GM23338 (cell line): ENCODE data around the gene CPSF6. TPM values are rescaled to one million over a fixed set of nuclear protein-coding genes. Genes with fewer than 3 reads are reported as not detected.

Experiments used
- ATAC-seq: fragments of 200-7000 bp; cut with Tn5 transposase; 3 replicates; pipeline ENCODE4 v1.9.1; 2020
- DNase-seq: peaks from one replicate; pipeline ENCODE4 v3.0.0-alpha.2; 2015; ENCODE audit warnings: low spot score
- H2AFZ ChIP-seq: fragments of 200-600 bp; sonication (generic); 2 replicates; pipeline ENCODE4 v1.8.0; 2016; ENCODE audit warnings: antibody characterized with exemption, mild to moderate bottlenecking, moderate library complexity
- H3F3A ChIP-seq: fragments of 200-600 bp; sonication (generic); replicated peaks from 2 replicates; pipeline ENCODE4 v1.8.0; 2017; ENCODE audit warnings: antibody characterized with exemption, mixed run types, low read depth
- H3K27ac ChIP-seq: fragments of 200-600 bp; sonication (generic); 2 replicates; pipeline ENCODE4 v1.6.1; 2016; ENCODE audit warnings: low read depth
- H3K27me3 ChIP-seq: fragments of 200-600 bp; sonication (generic); 2 replicates; pipeline ENCODE4 v1.8.0; 2016; ENCODE audit warnings: mild to moderate bottlenecking, mixed run types, moderate library complexity; ENCODE audit not compliant: insufficient read depth
- H3K36me3 ChIP-seq: fragments of 200-600 bp; sonication (generic); 2 replicates; pipeline ENCODE4 v1.8.0; 2016; ENCODE audit warnings: mild to moderate bottlenecking; ENCODE audit not compliant: insufficient read depth
- H3K4me1 ChIP-seq: fragments of 200-600 bp; sonication (generic); 2 replicates; pipeline ENCODE4 v1.8.0; 2016; ENCODE audit warnings: mild to moderate bottlenecking, moderate library complexity; ENCODE audit not compliant: insufficient read depth
- H3K4me2 ChIP-seq: fragments of 200-600 bp; sonication (generic); 2 replicates; pipeline ENCODE4 v1.7.1; 2017; ENCODE audit warnings: mixed run types
- H3K4me3 ChIP-seq: fragments of 200-600 bp; sonication (generic); 2 replicates; pipeline ENCODE4 v1.6.1; 2016; ENCODE audit warnings: mixed run types
- H3K79me2 ChIP-seq: fragments of 200-600 bp; sonication (generic); replicated peaks from 2 replicates; pipeline ENCODE4 v1.8.0; 2017; ENCODE audit warnings: mild to moderate bottlenecking; ENCODE audit not compliant: insufficient read depth
- H3K9me2 ChIP-seq: fragments of 200-600 bp; sonication (generic); 2 replicates; pipeline ENCODE4 v1.8.0; 2017; ENCODE audit not compliant: insufficient read depth
- H4K20me1 ChIP-seq: fragments of 200-600 bp; sonication (generic); replicated peaks from 2 replicates; pipeline ENCODE4 v1.8.0; 2017; ENCODE audit warnings: mild to moderate bottlenecking; ENCODE audit not compliant: insufficient read depth
- H3K27ac Mint-ChIP-seq: 2 replicates; pipeline ENCODE4 v1.8.0; 2020; ENCODE audit warnings: inconsistent platforms, mild to moderate bottlenecking, moderate library complexity, mixed read lengths
- H3K27me3 Mint-ChIP-seq: 3 replicates; pipeline ENCODE4 v1.8.0; 2022; ENCODE audit warnings: low read depth, mild to moderate bottlenecking, moderate library complexity, mixed read lengths, inconsistent platforms; ENCODE audit not compliant: insufficient read depth, poor library complexity
- H3K36me3 Mint-ChIP-seq: 3 replicates; pipeline ENCODE4 v1.8.0; 2021; ENCODE audit warnings: low read depth, mild to moderate bottlenecking, inconsistent platforms, moderate library complexity, mixed read lengths
- H3K4me1 Mint-ChIP-seq: 3 replicates; pipeline ENCODE4 v1.8.0; 2020; ENCODE audit warnings: mild to moderate bottlenecking, inconsistent platforms, mixed read lengths
- H3K4me3 Mint-ChIP-seq: 3 replicates; pipeline ENCODE4 v1.8.0; 2021; ENCODE audit warnings: moderate library complexity, mild to moderate bottlenecking, inconsistent platforms, mixed read lengths
- H3K9me3 Mint-ChIP-seq: 3 replicates; pipeline ENCODE4 v1.8.0; 2020; ENCODE audit warnings: moderate library complexity, mild to moderate bottlenecking, inconsistent platforms, mixed read lengths
- CREB1 ChIP-seq: fragments of 250-450 bp; sonication (Bioruptor Pico); IDR thresholded peaks from 2 replicates; pipeline ENCODE4 v1.5.0; 2020; ENCODE audit warnings: low read depth, mild to moderate bottlenecking, moderate library complexity
- CTCF ChIP-seq, 2 experiments: fragments of 200-600 bp in 1 of 2; sonication (generic) in 1 of 2; conservative IDR thresholded peaks; 2 replicates each; pipeline versions ENCODE4 v1.5.1 to v1.6.1; 2016 to 2017; ENCODE audit warnings: antibody characterized with exemption in 2 of 2, low read depth in 2 of 2, mild to moderate bottlenecking in 2 of 2, moderate library complexity in 1 of 2
- ETS1 ChIP-seq: IDR thresholded peaks from 2 replicates; pipeline ENCODE4 v1.6.1; 2016; ENCODE audit warnings: antibody characterized with exemption
- EZH2 ChIP-seq: fragments of 200-600 bp; sonication (generic); IDR thresholded peaks from one replicate; pipeline ENCODE4 v1.8.0; 2017; ENCODE audit warnings: antibody characterized with exemption, mild to moderate bottlenecking, low read depth; ENCODE audit not compliant: unreplicated experiment
- EZH2phosphoT487 ChIP-seq: fragments of 200-600 bp; sonication (generic); IDR thresholded peaks from one replicate; pipeline ENCODE4 v1.8.1; 2018; ENCODE audit warnings: antibody characterized with exemption; ENCODE audit not compliant: unreplicated experiment
- JUNB ChIP-seq: IDR thresholded peaks from one replicate; pipeline ENCODE4 v1.6.1; 2016; ENCODE audit warnings: antibody characterized with exemption; ENCODE audit not compliant: unreplicated experiment
- NANOG ChIP-seq: IDR thresholded peaks from 2 replicates; pipeline ENCODE4 v1.6.1; 2016; ENCODE audit warnings: antibody characterized with exemption, borderline replicate concordance
- POLR2AphosphoS5 ChIP-seq: IDR thresholded peaks from 2 replicates; pipeline ENCODE4 v1.6.1; 2016; ENCODE audit warnings: antibody characterized with exemption, low read depth
- REST ChIP-seq: IDR thresholded peaks from one replicate; pipeline ENCODE4 v1.6.1; 2018; ENCODE audit warnings: antibody characterized with exemption; ENCODE audit not compliant: unreplicated experiment
- STAT1 ChIP-seq: IDR thresholded peaks from one replicate; pipeline ENCODE4 v1.6.1; 2016; ENCODE audit warnings: antibody characterized with exemption; ENCODE audit not compliant: unreplicated experiment
- ZNF114 ChIP-seq: fragments of 250-450 bp; sonication (Bioruptor Pico); IDR thresholded peaks from 2 replicates; pipeline ENCODE4 v1.5.0; 2020; ENCODE audit warnings: mild to moderate bottlenecking, moderate library complexity
- ZNF331 ChIP-seq: fragments of 250-450 bp; sonication (Bioruptor Pico); IDR thresholded peaks from 2 replicates; pipeline ENCODE4 v1.5.0; 2020; ENCODE audit warnings: low read depth, mild to moderate bottlenecking, moderate library complexity
- ZNF462 ChIP-seq: fragments of 250-450 bp; sonication (Bioruptor Pico); IDR thresholded peaks from 2 replicates; pipeline ENCODE4 v1.5.0; 2020; ENCODE audit warnings: mild to moderate bottlenecking, moderate library complexity
- polyA plus RNA-seq: library from polyadenylated mRNA; unstranded; fragments of >200 nt; fragmentation: Nextera tagmentation; extraction: Ambion mirVana; gene quantifications from 2 replicates; pipeline ENCODE4 v1.2.1, GENCODE V29; 2016
- total RNA-seq: library from RNA; depleted of rRNA; stranded (reverse); fragments of >200 nt; shearing (Covaris generic); gene quantifications from 2 replicates; pipeline ENCODE4 v1.2.3, GENCODE V29; 2014

The CPSF6 gene
- total and polyA plus RNA-seq, 2 experiments from 2014 or later: 80.7 to 136 TPM

- H3K4me3 Mint-ChIP-seq: no peak overlapping the region
- H3F3A ChIP-seq: no peaks in the 10 kb centered on the region
Measured at GRCh38 chr12:69298133-69298532, 58.8 kb downstream of the CPSF6 start.

More at GRCh38 chr12:69298133-69298532, 58.8 kb downstream of the CPSF6 start:
- no peaks in the 10 kb centered on the region for H3K27me3 ChIP-seq
- no peak overlapping the region for H3K4me2 ChIP-seq
- H3K79me2 ChIP-seq: no peaks in the 10 kb centered on the region
- H3K9me2 ChIP-seq: peaks cover 6% of the 10 kb centered on the region; the same call in 1 of the 2 replicates
- H4K20me1 ChIP-seq: no peaks in the 10 kb centered on the region
- no peak overlapping the region for H2AFZ ChIP-seq
- H3K36me3 Mint-ChIP-seq: peaks cover 9% of the 10 kb centered on the region
- peaks cover 17% of the 10 kb centered on the region for H3K9me3 Mint-ChIP-seq
- no peaks in the 10 kb centered on the region for H3K4me1 Mint-ChIP-seq
- H3K4me1 ChIP-seq: no peaks in the 10 kb centered on the region
- H3K36me3 ChIP-seq: no peaks in the 10 kb centered on the region
- no peak overlapping the region for H3K4me3 ChIP-seq
- no peak overlapping the region for H3K27ac Mint-ChIP-seq
- H3K27ac ChIP-seq: no peak overlapping the region
- DNase-seq (no peak), ATAC-seq (no peak)
- TF ChIP-seq STAT1 (no peak), JUNB (no peak), POLR2AphosphoS5 (no peak), NANOG (no peak), EZH2phosphoT487 (no peak), ETS1 (no peak), ZNF462 (no peak), REST (no peak), CTCF (conservative IDR thresholded peaks at IDR 0.05; ENCODE audit: low read depth in 2 of 2) (no peak), ZNF331 (CRISPR knock-in tag) (no peak), CREB1 (CRISPR knock-in tag) (no peak), EZH2 (no peak), ZNF114 (CRISPR knock-in tag) (no peak)
- H3K27me3 Mint-ChIP-seq: peaks cover 1% of the 10 kb centered on the region
